Astrocyte of the spinal cord (primary cell): ENCODE results near the gene ABHD16A.

Source experiments
- DNase-seq: peaks from one replicate; pipeline ENCODE4 v3.0.0; 2011; ENCODE audit warnings: low read depth, low spot score
- H3K4me3 ChIP-seq: 2 replicates; pipeline ENCODE4 v1.5.1; 2011; ENCODE audit warnings: low read depth, mild to moderate bottlenecking, low read length, moderate library complexity
- CTCF ChIP-seq: IDR thresholded peaks from 2 replicates; pipeline ENCODE4 v1.5.1; 2012; ENCODE audit warnings: low read depth, mild to moderate bottlenecking, low read length, inconsistent platforms
- in situ Hi-C: cut with HindIII; loops from 2 replicates; pipeline ENCODE4 v1.10.0; 2017; ENCODE audit warnings: low sequenced_read_pairs

ABHD16A gene

GRCh38 chr6:31665501-31666336 lies 37.4 kb downstream of the ABHD16A start, which contains the start of gene CSNK2B:
CSNK2B (plus strand) TSS chr6:31666080; CDS start chr6:31666832, 752 bp downstream.
- H3K4me3 ChIP-seq, result peak within 1 kb of the TSS; percentile 96
- in situ Hi-C loops, result no loop called here
- TF ChIP-seq CTCF, result no peak
- DNase-seq, result peak; percentile 97

GRCh38 chr6:31664790-31665500 lies 38.2 kb downstream of the ABHD16A start, which contains the start of gene GPANK1:
GPANK1 (minus strand) TSS chr6:31664997; CDS start chr6:31664478, 519 bp downstream.
- H3K4me3 ChIP-seq, result peak within 1 kb of the TSS; percentile 96
- in situ Hi-C loops, result no loop called here
- DNase-seq, result peak; percentile 91
- TF ChIP-seq CTCF, result no peak

GRCh38 chr6:31663961-31664789 lies 38.9 kb downstream of the ABHD16A start:
- DNase-seq, result peak; percentile 81
- no peak for TF ChIP-seq CTCF
- in situ Hi-C loops, result no loop called here
- peak overlapping the region; percentile 96 for H3K4me3 ChIP-seq

GRCh38 chr6:31663126-31663960 lies 39.8 kb downstream of the ABHD16A start:
- DNase-seq, result no peak
- in situ Hi-C loops, result no loop called here
- peak overlapping the region; percentile 96 for H3K4me3 ChIP-seq
- TF ChIP-seq CTCF, result no peak

- in situ Hi-C loops, result no loop called here
- no peak for DNase-seq
- no peak for TF ChIP-seq CTCF
- H3K4me3 ChIP-seq, result no peak overlapping the region
Observed at GRCh38 chr6:31662124-31662723, 40.9 kb downstream of the ABHD16A start.
